Cardiac fibroblast (primary cell): ENCODE measurements around the gene SERTAD3.
"Not testable (repeated sequence)": the region's sequence is repeated elsewhere in the genome, so short reads cannot be mapped to it uniquely, and the experiment has no call there.

Experiments
- DNase-seq, 2 donors: peaks; one replicate each; pipeline versions ENCODE4 v3.0.0 to v3.0.0-alpha.2; 2010; ENCODE audit warnings: low read depth in 2 of 2
- H3K4me3 ChIP-seq, 2 donors: replicated peaks in 1 of 2; 1 replicate in 1 of 2; 2 replicates in 1 of 2; pipeline ENCODE4 v1.5.1; 2011; ENCODE audit warnings: low read depth in 2 of 2, low read length in 2 of 2, mild to moderate bottlenecking in 2 of 2, moderate library complexity in 1 of 2
- TF ChIP-seq, protein P1 (sequence below): IDR thresholded peaks from one replicate; pipeline ENCODE4 v1.5.1; 2011; ENCODE audit warnings: low read depth, mild to moderate bottlenecking, low read length, inconsistent platforms

The SERTAD3 gene

DNA sequence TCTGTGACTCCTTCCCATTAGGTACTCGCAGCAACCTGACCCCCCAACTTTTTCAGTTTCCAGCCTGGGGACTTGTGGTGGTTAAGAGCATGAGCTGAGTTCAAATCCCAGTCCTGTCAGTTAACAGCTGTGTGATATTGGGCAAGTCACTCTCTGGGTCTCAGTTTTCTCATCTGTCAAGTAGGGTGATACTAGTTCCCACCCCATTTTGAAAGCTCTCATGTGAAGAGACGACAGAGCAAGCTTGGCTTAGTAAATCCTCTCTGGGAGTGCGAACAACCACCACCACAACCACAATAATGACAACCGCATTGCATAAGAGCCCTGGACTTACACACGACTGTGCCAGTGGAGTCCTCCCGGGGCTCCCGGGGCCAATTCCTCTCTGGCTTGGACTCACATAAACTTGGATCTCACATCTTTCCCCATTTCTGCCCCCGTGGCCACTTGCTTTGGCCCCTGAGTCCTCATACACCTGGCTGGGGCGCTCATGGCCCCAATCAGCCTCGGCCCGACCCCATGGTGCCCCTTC is 21.0 kb upstream of the SERTAD3 start:
- peak overlapping the region; percentile 76 to 77 for H3K4me3 ChIP-seq
- TF ChIP-seq, protein P1, sequence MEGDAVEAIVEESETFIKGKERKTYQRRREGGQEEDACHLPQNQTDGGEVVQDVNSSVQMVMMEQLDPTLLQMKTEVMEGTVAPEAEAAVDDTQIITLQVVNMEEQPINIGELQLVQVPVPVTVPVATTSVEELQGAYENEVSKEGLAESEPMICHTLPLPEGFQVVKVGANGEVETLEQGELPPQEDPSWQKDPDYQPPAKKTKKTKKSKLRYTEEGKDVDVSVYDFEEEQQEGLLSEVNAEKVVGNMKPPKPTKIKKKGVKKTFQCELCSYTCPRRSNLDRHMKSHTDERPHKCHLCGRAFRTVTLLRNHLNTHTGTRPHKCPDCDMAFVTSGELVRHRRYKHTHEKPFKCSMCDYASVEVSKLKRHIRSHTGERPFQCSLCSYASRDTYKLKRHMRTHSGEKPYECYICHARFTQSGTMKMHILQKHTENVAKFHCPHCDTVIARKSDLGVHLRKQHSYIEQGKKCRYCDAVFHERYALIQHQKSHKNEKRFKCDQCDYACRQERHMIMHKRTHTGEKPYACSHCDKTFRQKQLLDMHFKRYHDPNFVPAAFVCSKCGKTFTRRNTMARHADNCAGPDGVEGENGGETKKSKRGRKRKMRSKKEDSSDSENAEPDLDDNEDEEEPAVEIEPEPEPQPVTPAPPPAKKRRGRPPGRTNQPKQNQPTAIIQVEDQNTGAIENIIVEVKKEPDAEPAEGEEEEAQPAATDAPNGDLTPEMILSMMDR: no peak
- DNase-seq: peak; percentile 83 to 86

DNA sequence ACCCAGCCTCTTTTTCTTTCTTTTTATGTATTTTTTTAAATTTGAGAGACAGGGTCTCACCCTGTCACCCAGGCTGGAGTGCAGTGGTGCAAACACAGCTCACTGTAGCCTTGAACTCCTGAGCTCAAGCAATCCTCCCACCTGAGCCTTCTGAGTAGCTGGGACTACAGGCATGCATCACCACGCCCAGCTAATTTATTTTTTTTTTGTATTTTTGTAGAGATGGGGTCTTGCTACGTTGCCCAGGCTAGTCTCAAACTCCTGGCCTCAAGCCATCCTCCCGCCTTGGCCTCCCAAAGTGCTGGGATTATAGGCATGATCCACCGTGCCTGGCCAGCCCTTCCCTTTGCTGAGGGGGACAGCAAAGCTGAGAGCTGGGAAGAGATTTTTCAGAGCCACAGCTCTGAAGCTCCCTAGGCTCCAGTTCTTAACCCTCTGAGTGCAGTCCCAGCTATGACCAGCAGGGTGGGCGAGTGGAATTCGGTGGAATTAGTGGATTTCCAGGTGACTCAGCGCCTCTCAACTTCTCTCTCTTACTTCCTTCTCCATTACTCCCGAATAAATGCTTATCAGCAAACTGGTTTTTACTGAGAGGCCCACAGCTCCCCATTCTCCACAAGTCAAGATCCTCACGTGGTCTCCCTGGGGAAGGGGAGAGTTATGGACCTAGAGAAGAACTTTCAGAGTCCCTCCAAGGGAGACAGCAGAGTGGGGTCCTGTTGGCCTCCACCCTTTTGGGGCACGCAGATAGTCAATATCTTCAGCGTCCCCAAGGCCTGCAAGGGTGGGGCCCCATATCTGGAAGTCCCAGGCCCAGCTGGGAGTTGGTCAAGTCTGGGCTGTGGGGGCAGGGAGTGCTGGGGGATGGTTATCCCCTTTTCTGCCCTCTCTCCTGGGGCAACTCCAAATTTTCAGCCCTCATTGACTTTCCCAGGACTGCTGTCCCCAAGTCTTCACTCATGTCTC is 20.2 kb upstream of the SERTAD3 start:
- H3K4me3 ChIP-seq: peak overlapping the region; percentile 76 to 77
- TF ChIP-seq, protein P1: peak; percentile 94
- DNase-seq: peak; percentile 94

DNA sequence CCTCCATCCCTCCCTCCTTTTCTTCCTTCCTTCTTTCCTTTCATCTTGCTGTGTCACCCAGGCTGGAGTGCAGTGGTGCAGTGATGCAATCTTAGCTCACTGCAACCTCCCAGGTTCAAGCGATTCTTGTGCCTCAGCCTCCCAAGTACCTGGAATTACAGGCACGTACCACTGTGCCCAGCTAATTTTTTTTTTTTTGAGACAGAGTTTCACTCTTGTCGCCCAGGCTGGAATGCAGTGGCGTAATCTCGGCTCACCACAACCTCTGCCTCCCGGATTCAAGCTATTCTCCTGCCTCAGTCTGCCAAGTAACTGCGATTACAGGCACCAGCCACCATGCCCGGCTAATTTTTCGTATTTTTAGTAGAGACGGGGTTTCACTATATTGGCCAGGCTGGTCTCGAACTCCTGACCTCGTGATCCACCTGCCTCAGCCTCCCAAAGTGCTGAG is 19.5 kb upstream of the SERTAD3 start:
- peak; percentile 32 to 35 for DNase-seq
- H3K4me3 ChIP-seq: not testable (repeated sequence)

GRCh38 chr19:40461669-40462221 is 17.6 kb upstream of the SERTAD3 start:
- H3K4me3 ChIP-seq: no peak overlapping the region
- TF ChIP-seq, protein P1: no peak
- DNase-seq: no peak

DNA sequence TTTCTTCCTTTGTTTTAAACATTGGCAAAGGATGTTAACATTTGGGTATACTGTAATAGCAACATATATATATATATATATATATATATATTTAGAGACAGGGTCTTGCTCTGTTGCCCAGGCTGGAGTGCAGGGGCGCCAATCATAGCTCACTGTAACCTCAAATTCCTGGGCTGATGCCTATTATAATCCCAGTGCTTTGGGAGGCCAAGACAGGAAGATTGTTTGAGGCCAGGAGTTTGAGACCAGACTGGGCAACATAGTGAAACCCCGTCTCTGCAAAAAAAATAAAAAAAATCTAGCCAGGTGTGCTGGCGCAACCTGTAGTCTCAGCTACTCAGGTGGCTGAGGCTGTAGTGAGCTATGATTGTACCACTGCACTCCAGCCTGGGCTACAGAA is 16.1 kb upstream of the SERTAD3 start:
- H3K4me3 ChIP-seq: no peak overlapping the region
- TF ChIP-seq, protein P1: no peak

DNA sequence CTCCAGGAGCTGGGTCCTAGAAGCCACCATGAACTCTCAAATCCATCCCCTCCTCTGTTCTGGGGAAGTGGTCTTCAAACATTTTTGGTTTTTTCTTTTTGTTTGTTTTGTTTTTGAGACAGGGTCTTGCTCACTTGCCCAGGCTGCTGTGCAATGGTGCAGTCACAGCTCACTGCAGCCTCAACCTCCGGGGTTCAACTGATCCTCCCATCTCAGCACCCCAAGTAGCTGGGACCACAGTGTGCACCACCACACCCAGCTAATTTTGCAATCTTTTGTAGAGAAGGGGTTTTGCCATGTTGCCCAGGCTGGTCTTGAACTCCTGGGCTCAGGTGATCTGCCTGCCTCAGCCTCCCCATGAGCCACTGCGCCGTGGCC is 14.5 kb upstream of the SERTAD3 start:
- TF ChIP-seq, protein P1: no peak
- H3K4me3 ChIP-seq: no peak overlapping the region
- no peak for DNase-seq

More for the DNA sequence above, 16.1 kb upstream of the SERTAD3 start:
- DNase-seq: no peak

- no peak overlapping the region for H3K4me3 ChIP-seq
- TF ChIP-seq, protein P1: no peak
- no peak for DNase-seq
These were observed 13.9 kb upstream of the SERTAD3 start for GRCh38 chr19:40457953-40458596.
